H9 (cell line): ENCODE results near the gene RPL29. TPM values are rescaled to one million over a fixed set of nuclear protein-coding genes. Genes with fewer than 3 reads are reported as not detected.

Experiments used
- DNase-seq: peaks from one replicate; pipeline ENCODE4 v3.0.0-alpha.2; 2017
- H2AFZ ChIP-seq: one replicate; pipeline ENCODE4 v1.6.1; 2013; ENCODE audit warnings: mild to moderate bottlenecking, low read length, control low read depth, moderate library complexity
- H2AK5ac ChIP-seq: 2 replicates; pipeline ENCODE4 v1.6.1; 2013; ENCODE audit warnings: low read length, control low read depth, mixed read lengths; ENCODE audit not compliant: insufficient read length
- H2BK120ac ChIP-seq: one replicate; pipeline ENCODE4 v1.6.1; 2013; ENCODE audit warnings: low read depth, mild to moderate bottlenecking, low read length, control low read depth, inconsistent platforms; ENCODE audit not compliant: poor library complexity, severe bottlenecking
- H2BK12ac ChIP-seq: 2 replicates; pipeline ENCODE4 v1.6.1; 2013; ENCODE audit warnings: low read length, control low read depth, mixed read lengths, low read depth; ENCODE audit not compliant: insufficient read length
- H2BK15ac ChIP-seq: 2 replicates; pipeline ENCODE4 v1.6.1; 2013; ENCODE audit warnings: low read depth, low read length, control low read depth
- H2BK20ac ChIP-seq: one replicate; pipeline ENCODE4 v1.6.1; 2013; ENCODE audit warnings: low read depth, mild to moderate bottlenecking, low read length, control low read depth, inconsistent platforms; ENCODE audit not compliant: poor library complexity, severe bottlenecking
- H2BK5ac ChIP-seq: 2 replicates; pipeline ENCODE4 v1.6.1; 2013; ENCODE audit warnings: low read length, control low read depth, mixed read lengths; ENCODE audit not compliant: insufficient read length
- H3K14ac ChIP-seq: 2 replicates; pipeline ENCODE4 v1.6.1; 2013; ENCODE audit warnings: low read length, control low read depth; ENCODE audit not compliant: insufficient read depth
- H3K18ac ChIP-seq: 2 replicates; pipeline ENCODE4 v1.6.1; 2013; ENCODE audit warnings: low read depth, mild to moderate bottlenecking, mixed read lengths, low read length, control low read depth; ENCODE audit not compliant: insufficient read length
- H3K23ac ChIP-seq: 2 replicates; pipeline ENCODE4 v1.6.1; 2013; ENCODE audit warnings: low read length, control low read depth, mixed read lengths, low read depth; ENCODE audit not compliant: insufficient read length
- H3K23me2 ChIP-seq: 2 replicates; pipeline ENCODE4 v1.6.1; 2013; ENCODE audit warnings: low read depth, mild to moderate bottlenecking, mixed read lengths, low read length, control low read depth; ENCODE audit not compliant: insufficient read length, poor library complexity, severe bottlenecking
- H3K27ac ChIP-seq: 2 replicates; pipeline ENCODE4 v1.5.1; 2013; ENCODE audit warnings: low read length, control low read depth, mixed read lengths, low read depth; ENCODE audit not compliant: insufficient read length
- H3K27me3 ChIP-seq: 2 replicates; pipeline ENCODE4 v1.6.1; 2013; ENCODE audit warnings: low read length, control low read depth, inconsistent platforms; ENCODE audit not compliant: insufficient read depth
- H3K4ac ChIP-seq: 2 replicates; pipeline ENCODE4 v1.6.1; 2013; ENCODE audit warnings: low read depth, mild to moderate bottlenecking, control low read depth, inconsistent platforms, low read length, moderate library complexity
- H3K4me1 ChIP-seq: 2 replicates; pipeline ENCODE4 v1.6.1; 2013; ENCODE audit warnings: low read length, control low read depth, inconsistent platforms; ENCODE audit not compliant: insufficient read depth
- H3K4me2 ChIP-seq: 2 replicates; pipeline ENCODE4 v1.6.1; 2013; ENCODE audit warnings: low read length, control low read depth, mixed read lengths; ENCODE audit not compliant: insufficient read length, insufficient read depth
- H3K56ac ChIP-seq: 2 replicates; pipeline ENCODE4 v1.6.1; 2013; ENCODE audit warnings: low read depth, mild to moderate bottlenecking, mixed read lengths, low read length, control low read depth; ENCODE audit not compliant: insufficient read length
- H3K79me1 ChIP-seq: 2 replicates; pipeline ENCODE4 v1.6.1; 2013; ENCODE audit warnings: low read depth, mild to moderate bottlenecking, moderate library complexity, low read length, control low read depth, inconsistent platforms; ENCODE audit not compliant: insufficient read depth, poor library complexity, severe bottlenecking
- H3K79me2 ChIP-seq: 2 replicates; pipeline ENCODE4 v1.6.1; 2013; ENCODE audit warnings: low read length, control low read depth, inconsistent platforms; ENCODE audit not compliant: insufficient read depth
- H3K9ac ChIP-seq: 2 replicates; pipeline ENCODE4 v1.6.1; 2013; ENCODE audit warnings: low read length, control low read depth, mixed read lengths; ENCODE audit not compliant: insufficient read length; ENCODE audit errors: extremely low read depth
- H3K9me3 ChIP-seq: one replicate; pipeline ENCODE4 v1.6.1; 2013; ENCODE audit warnings: low read depth, low read length, inconsistent platforms; ENCODE audit not compliant: control insufficient read depth
- H3T11ph ChIP-seq: one replicate; pipeline ENCODE4 v1.6.1; 2013; ENCODE audit warnings: mild to moderate bottlenecking, low read length, control low read depth, inconsistent platforms
- H4K20me1 ChIP-seq: one replicate; pipeline ENCODE4 v1.6.1; 2013; ENCODE audit not compliant: control insufficient read depth, insufficient read length, insufficient read depth
- H4K5ac ChIP-seq: 2 replicates; pipeline ENCODE4 v1.6.1; 2013; ENCODE audit warnings: low read depth, mild to moderate bottlenecking, mixed read lengths, low read length, control low read depth; ENCODE audit not compliant: insufficient read length
- H4K8ac ChIP-seq: replicated peaks from 2 replicates; pipeline ENCODE4 v1.6.1; 2013; ENCODE audit warnings: low read length, control low read depth, mixed read lengths, low read depth; ENCODE audit not compliant: insufficient read length
- H4K91ac ChIP-seq: 2 replicates; pipeline ENCODE4 v1.6.1; 2013; ENCODE audit warnings: low read depth, mild to moderate bottlenecking, moderate library complexity, mixed read lengths, low read length, control low read depth; ENCODE audit not compliant: insufficient read length
- H3K27ac Mint-ChIP-seq, 3 experiments: 2 replicates in 2 of 3; 3 replicates in 1 of 3; pipeline ENCODE4 v1.8.0; 2020 to 2021; ENCODE audit warnings: mixed read lengths in 3 of 3, mild to moderate bottlenecking in 1 of 3, moderate library complexity in 1 of 3
- H3K27me3 Mint-ChIP-seq: 2 replicates; pipeline ENCODE4 v1.8.0; 2021; ENCODE audit warnings: low read depth, mild to moderate bottlenecking, moderate library complexity, mixed read lengths
- H3K36me3 Mint-ChIP-seq, 3 experiments: 2 replicates in 2 of 3; 3 replicates in 1 of 3; pipeline ENCODE4 v1.8.0; 2020 to 2021; ENCODE audit warnings: low read depth in 3 of 3, mixed read lengths in 3 of 3; ENCODE audit not compliant: insufficient read depth in 1 of 3
- H3K4me1 Mint-ChIP-seq, 2 experiments: 2 replicates each; pipeline ENCODE4 v1.8.0; 2020; ENCODE audit warnings: mixed read lengths in 2 of 2
- H3K4me3 Mint-ChIP-seq, 2 experiments: 2 replicates in 1 of 2; 3 replicates in 1 of 2; pipeline ENCODE4 v1.8.0; 2020 to 2021; ENCODE audit warnings: mild to moderate bottlenecking in 2 of 2, mixed read lengths in 2 of 2, moderate library complexity in 1 of 2
- H3K9me3 Mint-ChIP-seq, 2 experiments: 2 replicates in 1 of 2; 3 replicates in 1 of 2; pipeline ENCODE4 v1.8.0; 2020; ENCODE audit warnings: mild to moderate bottlenecking in 2 of 2, mixed read lengths in 2 of 2, moderate library complexity in 1 of 2
- WGBS: extraction: QIAGEN DNeasy Blood & Tissue Kit; methylation state at CpG from one replicate; pipeline ENCODE4 v1.1.7; 2013; ENCODE audit warnings: missing lambda C conversion rate, low lambda C conversion rate, mixed read lengths; ENCODE audit not compliant: insufficient read length; ENCODE audit errors: extremely low coverage; 5-methylcytosine and 5-hydroxymethylcytosine counted together
- total RNA-seq: library from RNA; stranded (reverse); gene quantifications from 2 replicates; pipeline ENCODE4 v1.2.1, GENCODE V29; 2021
- TF ChIP-seq, protein P1 (sequence below): fragments of 200-600 bp; sonication (generic); conservative IDR thresholded peaks from 3 replicates; pipeline ENCODE4 v1.8.0; 2021; ENCODE audit warnings: antibody characterized with exemption, mild to moderate bottlenecking

Gene RPL29
- total RNA-seq, 1 experiment from 2014 or later = 1,592 TPM

DNA sequence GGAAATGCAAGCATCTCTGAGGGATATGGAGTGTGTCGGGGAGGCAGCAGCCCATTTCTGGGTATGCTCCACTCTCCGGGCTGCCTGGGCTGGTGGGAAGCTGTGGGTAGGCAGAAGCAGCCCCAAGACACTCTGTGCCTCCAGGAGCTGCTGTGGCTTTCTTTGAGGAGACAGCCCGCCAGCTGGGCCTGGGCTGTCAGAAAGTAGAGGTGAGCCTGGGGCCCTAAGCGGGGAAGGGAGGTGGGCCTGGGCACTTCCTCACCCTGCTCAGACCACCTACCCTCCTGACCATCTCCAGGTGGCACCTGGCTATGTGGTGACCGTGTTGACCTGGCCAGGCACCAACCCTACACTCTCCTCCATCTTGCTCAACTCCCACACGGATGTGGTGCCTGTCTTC lies 10.6 kb downstream of the RPL29 start:
- Histone ChIP-seq H4K20me1 (peaks cover 3% of the 10 kb centered on the region), H2BK15ac (no peak overlapping the region), H3K9me3 (no peaks in the 10 kb centered on the region), H3K27ac (no peak overlapping the region), H2AK5ac (no peak overlapping the region), H3K56ac (no peak overlapping the region), H3K79me2 (no peaks in the 10 kb centered on the region), H4K91ac (no peak overlapping the region), H2BK5ac (no peak overlapping the region), H3K23me2 (peaks cover 6% of the 10 kb centered on the region), H3K18ac (no peak overlapping the region), H4K8ac (no peak overlapping the region), H2BK12ac (no peak overlapping the region), H3K79me1 (no peaks in the 10 kb centered on the region), H2BK120ac (no peak overlapping the region), H3K9ac (no peak overlapping the region), H2AFZ (no peak overlapping the region), H3K4me2 (no peak overlapping the region), H4K5ac (no peak overlapping the region), H3T11ph (no peak overlapping the region), H3K27me3 (no peaks in the 10 kb centered on the region), H3K4ac (no peak overlapping the region), H3K14ac (no peak overlapping the region), H3K4me1 (peaks cover 3% of the 10 kb centered on the region; the same call in 1 of the 2 replicates), H2BK20ac (no peak overlapping the region), H3K23ac (no peak overlapping the region)
- peak overlapping the region; percentile 9 to 19; a peak in 2 of 5 replicates for H3K4me3 Mint-ChIP-seq
- no peak for DNase-seq
- no peak overlapping the region for H3K27ac Mint-ChIP-seq
- TF ChIP-seq, protein P1, sequence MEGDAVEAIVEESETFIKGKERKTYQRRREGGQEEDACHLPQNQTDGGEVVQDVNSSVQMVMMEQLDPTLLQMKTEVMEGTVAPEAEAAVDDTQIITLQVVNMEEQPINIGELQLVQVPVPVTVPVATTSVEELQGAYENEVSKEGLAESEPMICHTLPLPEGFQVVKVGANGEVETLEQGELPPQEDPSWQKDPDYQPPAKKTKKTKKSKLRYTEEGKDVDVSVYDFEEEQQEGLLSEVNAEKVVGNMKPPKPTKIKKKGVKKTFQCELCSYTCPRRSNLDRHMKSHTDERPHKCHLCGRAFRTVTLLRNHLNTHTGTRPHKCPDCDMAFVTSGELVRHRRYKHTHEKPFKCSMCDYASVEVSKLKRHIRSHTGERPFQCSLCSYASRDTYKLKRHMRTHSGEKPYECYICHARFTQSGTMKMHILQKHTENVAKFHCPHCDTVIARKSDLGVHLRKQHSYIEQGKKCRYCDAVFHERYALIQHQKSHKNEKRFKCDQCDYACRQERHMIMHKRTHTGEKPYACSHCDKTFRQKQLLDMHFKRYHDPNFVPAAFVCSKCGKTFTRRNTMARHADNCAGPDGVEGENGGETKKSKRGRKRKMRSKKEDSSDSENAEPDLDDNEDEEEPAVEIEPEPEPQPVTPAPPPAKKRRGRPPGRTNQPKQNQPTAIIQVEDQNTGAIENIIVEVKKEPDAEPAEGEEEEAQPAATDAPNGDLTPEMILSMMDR = no peak
- H3K9me3 Mint-ChIP-seq = peaks cover 0 to 2% of the 10 kb centered on the region in 2 experiments; a peak in 2 of 5 replicates
- peaks cover 21 to 31% of the 10 kb centered on the region in 2 experiments for H3K4me1 Mint-ChIP-seq
- WGBS = no CpG with 5 or more reads among the region's 6 CpGs
- H3K27me3 Mint-ChIP-seq = no peaks in the 10 kb centered on the region
- H3K36me3 Mint-ChIP-seq = peaks cover 0 to 3% (median 2%) of the 10 kb centered on the region in 3 experiments; a peak in 4 of 7 replicates
